Mucosa of stomach (tissue), 1 donor: ENCODE results near the gene LYST.

Experiments used
- H3K27me3 ChIP-seq: one replicate; pipeline ENCODE4 v1.7.0; 2013; ENCODE audit warnings: mild to moderate bottlenecking, low read length; ENCODE audit not compliant: control insufficient read depth, insufficient read depth
- H3K36me3 ChIP-seq: one replicate; pipeline ENCODE4 v1.7.0; 2013; ENCODE audit warnings: low read length; ENCODE audit not compliant: control insufficient read depth, insufficient read depth
- H3K4me1 ChIP-seq: one replicate; pipeline ENCODE4 v1.7.0; 2013; ENCODE audit warnings: mild to moderate bottlenecking, low read length; ENCODE audit not compliant: control insufficient read depth, insufficient read depth
- H3K4me3 ChIP-seq: one replicate; pipeline ENCODE4 v1.7.0; 2013; ENCODE audit warnings: low read length
- H3K9ac ChIP-seq: one replicate; pipeline ENCODE4 v1.7.0; 2013; ENCODE audit warnings: mild to moderate bottlenecking, low read length, moderate library complexity
- H3K9me3 ChIP-seq: one replicate; pipeline ENCODE4 v1.7.0; 2013; ENCODE audit warnings: mild to moderate bottlenecking, low read length, moderate library complexity; ENCODE audit not compliant: control insufficient read depth
- donor health status: Pancreatic carcinoma.

Gene LYST

GRCh38 chr1:235865565-235866204, 1.0 kb downstream of the LYST start:
- no peaks in the 10 kb centered on the region for H3K27me3 ChIP-seq
- peak overlapping the region; percentile 61 for H3K4me3 ChIP-seq
- H3K36me3 ChIP-seq, result no peaks in the 10 kb centered on the region
- peak overlapping the region; percentile 96 for H3K9ac ChIP-seq
- H3K4me1 ChIP-seq, result peaks cover 20% of the 10 kb centered on the region
- H3K9me3 ChIP-seq, result no peaks in the 10 kb centered on the region

- Histone ChIP-seq H3K9me3 (no peaks in the 10 kb centered on the region), H3K9ac (peak overlapping the region; percentile 29), H3K4me1 (peaks cover 20% of the 10 kb centered on the region), H3K36me3 (no peaks in the 10 kb centered on the region), H3K4me3 (no peak overlapping the region), H3K27me3 (no peaks in the 10 kb centered on the region)
These were observed 1.7 kb downstream of the LYST start for GRCh38 chr1:235864931-235865525.

GRCh38 chr1:235864469-235864868, 2.2 kb downstream of the LYST start:
- Histone ChIP-seq H3K9me3 (no peaks in the 10 kb centered on the region), H3K27me3 (no peaks in the 10 kb centered on the region), H3K4me3 (no peak overlapping the region), H3K4me1 (peaks cover 20% of the 10 kb centered on the region), H3K36me3 (no peaks in the 10 kb centered on the region), H3K9ac (no peak overlapping the region)

- Histone ChIP-seq H3K36me3 (no peaks in the 10 kb centered on the region), H3K4me1 (peaks cover 20% of the 10 kb centered on the region), H3K9ac (no peak overlapping the region), H3K27me3 (no peaks in the 10 kb centered on the region), H3K4me3 (no peak overlapping the region), H3K9me3 (no peaks in the 10 kb centered on the region)
These were observed 3.0 kb downstream of the LYST start for GRCh38 chr1:235863699-235864093.

GRCh38 chr1:235861857-235862256, 4.8 kb downstream of the LYST start:
- H3K4me1 ChIP-seq, result peaks cover 14% of the 10 kb centered on the region
- H3K4me3 ChIP-seq, result no peak overlapping the region
- no peaks in the 10 kb centered on the region for H3K9me3 ChIP-seq
- H3K36me3 ChIP-seq, result no peaks in the 10 kb centered on the region
- H3K9ac ChIP-seq, result no peak overlapping the region
- no peaks in the 10 kb centered on the region for H3K27me3 ChIP-seq

- Histone ChIP-seq H3K4me1 (peaks cover 14% of the 10 kb centered on the region), H3K9ac (no peak overlapping the region)
These were observed 5.9 kb downstream of the LYST start for GRCh38 chr1:235860829-235861228.

GRCh38 chr1:235859789-235860188, 6.9 kb downstream of the LYST start:
- Histone ChIP-seq H3K27me3 (no peaks in the 10 kb centered on the region), H3K4me3 (no peak overlapping the region), H3K4me1 (peaks cover 13% of the 10 kb centered on the region), H3K9me3 (no peaks in the 10 kb centered on the region), H3K9ac (no peak overlapping the region), H3K36me3 (no peaks in the 10 kb centered on the region)

More at GRCh38 chr1:235860829-235861228, 5.9 kb downstream of the LYST start:
- Histone ChIP-seq H3K36me3 (no peaks in the 10 kb centered on the region), H3K27me3 (no peaks in the 10 kb centered on the region), H3K9me3 (no peaks in the 10 kb centered on the region), H3K4me3 (no peak overlapping the region)

GRCh38 chr1:235858766-235859165, 7.9 kb downstream of the LYST start:
- H3K9me3 ChIP-seq, result no peaks in the 10 kb centered on the region
- peaks cover 11% of the 10 kb centered on the region for H3K4me1 ChIP-seq
- H3K4me3 ChIP-seq, result no peak overlapping the region
- no peaks in the 10 kb centered on the region for H3K27me3 ChIP-seq
- no peak overlapping the region for H3K9ac ChIP-seq
- no peaks in the 10 kb centered on the region for H3K36me3 ChIP-seq

- no peaks in the 10 kb centered on the region for H3K9me3 ChIP-seq
- no peak overlapping the region for H3K4me3 ChIP-seq
- no peak overlapping the region for H3K9ac ChIP-seq
- no peaks in the 10 kb centered on the region for H3K36me3 ChIP-seq
- H3K4me1 ChIP-seq, result peaks cover 9% of the 10 kb centered on the region
- H3K27me3 ChIP-seq, result no peaks in the 10 kb centered on the region
These were observed 8.9 kb downstream of the LYST start for GRCh38 chr1:235857756-235858155.

- H3K9me3 ChIP-seq, result no peaks in the 10 kb centered on the region
- H3K27me3 ChIP-seq, result no peaks in the 10 kb centered on the region
- H3K4me3 ChIP-seq, result no peak overlapping the region
- no peak overlapping the region for H3K9ac ChIP-seq
- peaks cover 9% of the 10 kb centered on the region for H3K4me1 ChIP-seq
- no peaks in the 10 kb centered on the region for H3K36me3 ChIP-seq
These were observed 10.8 kb downstream of the LYST start for GRCh38 chr1:235855811-235856429.

GRCh38 chr1:235854347-235854746, 12.4 kb downstream of the LYST start:
- H3K9me3 ChIP-seq, result no peaks in the 10 kb centered on the region
- no peak overlapping the region for H3K4me3 ChIP-seq
- no peak overlapping the region for H3K9ac ChIP-seq
- no peaks in the 10 kb centered on the region for H3K36me3 ChIP-seq
- peaks cover 12% of the 10 kb centered on the region for H3K4me1 ChIP-seq
- no peaks in the 10 kb centered on the region for H3K27me3 ChIP-seq

- Histone ChIP-seq H3K9ac (no peak overlapping the region), H3K36me3 (no peaks in the 10 kb centered on the region), H3K4me1 (peaks cover 14% of the 10 kb centered on the region), H3K4me3 (no peak overlapping the region), H3K9me3 (no peaks in the 10 kb centered on the region), H3K27me3 (no peaks in the 10 kb centered on the region)
These were observed 13.1 kb downstream of the LYST start for GRCh38 chr1:235853653-235854052.
